Skeletal muscle tissue (tissue), 4 donors: ENCODE measurements around the gene C17orf75. TPM values are rescaled to one million over a fixed set of nuclear protein-coding genes. Genes with fewer than 3 reads are reported as not detected.
"Not testable (repeated sequence)": the region's sequence is repeated elsewhere in the genome, so short reads cannot be mapped to it uniquely, and the experiment has no call there.

Source experiments
- H3K27ac ChIP-seq: one replicate; pipeline ENCODE4 v1.7.0; 2013; ENCODE audit warnings: mild to moderate bottlenecking, low read depth, low read length, inconsistent platforms
- H3K27me3 ChIP-seq, 3 donors: one replicate each; pipeline ENCODE4 v1.7.0; 2013; ENCODE audit warnings: low read length in 3 of 3; ENCODE audit not compliant: control insufficient read depth in 3 of 3, insufficient read depth in 3 of 3
- H3K36me3 ChIP-seq, 3 donors: one replicate each; pipeline ENCODE4 v1.7.0; 2013; ENCODE audit warnings: low read length in 3 of 3; ENCODE audit not compliant: control insufficient read depth in 3 of 3, insufficient read depth in 3 of 3
- H3K4me1 ChIP-seq, 3 donors: one replicate each; pipeline ENCODE4 v1.7.0; 2013; ENCODE audit warnings: low read length in 3 of 3, mild to moderate bottlenecking in 3 of 3; ENCODE audit not compliant: control insufficient read depth in 3 of 3, insufficient read depth in 3 of 3
- H3K4me3 ChIP-seq, 3 donors: one replicate each; pipeline ENCODE4 v1.7.0; 2013; ENCODE audit warnings: low read length in 3 of 3
- H3K9ac ChIP-seq, 3 donors: one replicate each; pipeline ENCODE4 v1.7.0; 2013; ENCODE audit warnings: low read length in 3 of 3, mild to moderate bottlenecking in 3 of 3, moderate library complexity in 2 of 3, low read depth in 1 of 3
- H3K9me3 ChIP-seq, 3 donors: one replicate each; pipeline ENCODE4 v1.7.0; 2013; ENCODE audit warnings: low read length in 3 of 3; ENCODE audit not compliant: control insufficient read depth in 3 of 3
- total RNA-seq: library from RNA; depleted of rRNA; stranded (reverse); fragments of >200 nt; gene quantifications from one replicate; pipeline ENCODE4 v1.2.3, GENCODE V29; 2014
- donor health status: Osteomylitis.

The C17orf75 gene
- total RNA-seq, 1 donor from 2014 or later = 20.4 TPM

GRCh38 chr17:32361270-32361669 lies 19.3 kb upstream of the C17orf75 start:
- no peaks in the 10 kb centered on the region for H3K9me3 ChIP-seq
- peaks cover 41 to 77% (median 76%) of the 10 kb centered on the region in 3 donors for H3K36me3 ChIP-seq
- no peak overlapping the region for H3K9ac ChIP-seq
- H3K27ac ChIP-seq = no peak overlapping the region
- peaks cover 0 to 3% (median 2%) of the 10 kb centered on the region in 3 donors for H3K4me1 ChIP-seq
- no peak overlapping the region for H3K4me3 ChIP-seq
- no peaks in the 10 kb centered on the region for H3K27me3 ChIP-seq

- Histone ChIP-seq H3K9ac (no peak overlapping the region), H3K27ac (no peak overlapping the region), H3K9me3 (no peaks in the 10 kb centered on the region), H3K36me3 (peaks cover 27 to 55% (median 53%) of the 10 kb centered on the region in 3 donors), H3K27me3 (no peaks in the 10 kb centered on the region), H3K4me3 (no peak overlapping the region), H3K4me1 (peaks cover 25 to 35% (median 29%) of the 10 kb centered on the region in 3 donors)
These were observed 15.6 kb upstream of the C17orf75 start for GRCh38 chr17:32357615-32358014.

GRCh38 chr17:32356750-32357149 lies 14.8 kb upstream of the C17orf75 start:
- no peak overlapping the region for H3K27ac ChIP-seq
- H3K36me3 ChIP-seq = peaks cover 27 to 49% (median 45%) of the 10 kb centered on the region in 3 donors
- H3K27me3 ChIP-seq = no peaks in the 10 kb centered on the region
- H3K9me3 ChIP-seq = no peaks in the 10 kb centered on the region
- H3K9ac ChIP-seq = no peak overlapping the region
- no peak overlapping the region for H3K4me3 ChIP-seq
- H3K4me1 ChIP-seq = peaks cover 29 to 40% (median 35%) of the 10 kb centered on the region in 3 donors

GRCh38 chr17:32356378-32356743 lies 14.4 kb upstream of the C17orf75 start:
- H3K4me3 ChIP-seq = peak overlapping the region in 1 of 3 donors; percentile 33
- H3K4me1 ChIP-seq = peaks cover 33 to 43% (median 38%) of the 10 kb centered on the region in 3 donors
- H3K36me3 ChIP-seq = peaks cover 26 to 47% (median 41%) of the 10 kb centered on the region in 3 donors
- no peak overlapping the region for H3K9ac ChIP-seq
- H3K27ac ChIP-seq = no peak overlapping the region
- no peaks in the 10 kb centered on the region for H3K9me3 ChIP-seq
- H3K27me3 ChIP-seq = no peaks in the 10 kb centered on the region

GRCh38 chr17:32355649-32356377 lies 13.8 kb upstream of the C17orf75 start:
- Histone ChIP-seq H3K36me3 (peaks cover 20 to 41% (median 35%) of the 10 kb centered on the region in 3 donors), H3K4me1 (peaks cover 33 to 44% (median 38%) of the 10 kb centered on the region in 3 donors), H3K27me3 (no peaks in the 10 kb centered on the region), H3K9ac (peak overlapping the region in 1 of 3 donors; percentile 7), H3K9me3 (no peaks in the 10 kb centered on the region), H3K4me3 (peak overlapping the region in 1 of 3 donors; percentile 33), H3K27ac (no peak overlapping the region)

GRCh38 chr17:32352734-32353133 lies 10.8 kb upstream of the C17orf75 start:
- not testable (repeated sequence) for H3K9me3 ChIP-seq, H3K9ac ChIP-seq, H3K27ac ChIP-seq, H3K27me3 ChIP-seq
- peaks cover 7 to 23% (median 12%) of the 10 kb centered on the region in 3 donors for H3K36me3 ChIP-seq
- H3K4me3 ChIP-seq = peak overlapping the region in 2 of 3 donors; percentile 46 to 48
- peaks cover 38 to 47% (median 42%) of the 10 kb centered on the region in 3 donors for H3K4me1 ChIP-seq

GRCh38 chr17:32350666-32351418 lies 8.9 kb upstream of the C17orf75 start:
- H3K4me3 ChIP-seq = peak overlapping the region; percentile 95 to 100 (median 99)
- peaks cover 35 to 41% (median 38%) of the 10 kb centered on the region in 3 donors for H3K4me1 ChIP-seq
- H3K27ac ChIP-seq = peak overlapping the region; percentile 100
- H3K27me3 ChIP-seq = no peaks in the 10 kb centered on the region
- H3K9ac ChIP-seq = peak overlapping the region; percentile 98 to 100 (median 100)
- peaks cover 5 to 13% (median 12%) of the 10 kb centered on the region in 3 donors for H3K36me3 ChIP-seq
- H3K9me3 ChIP-seq = no peaks in the 10 kb centered on the region

- Histone ChIP-seq H3K4me1 (peaks cover 28 to 34% (median 30%) of the 10 kb centered on the region in 3 donors), H3K9me3 (no peaks in the 10 kb centered on the region), H3K36me3 (peaks cover 5 to 12% (median 6%) of the 10 kb centered on the region in 3 donors), H3K27ac (peak within 1 kb of the TSS; percentile 100), H3K9ac (peak within 1 kb of the TSS; percentile 98 to 100 (median 100)), H3K27me3 (no peaks in the 10 kb centered on the region), H3K4me3 (peak within 1 kb of the TSS; percentile 95 to 100 (median 99))
These were observed 8.1 kb upstream of the C17orf75 start, which contains the start of gene ZNF207 for GRCh38 chr17:32349854-32350665. Gene ZNF207 (plus strand): TSS chr17:32350157. CDS start chr17:32350286, 129 bp downstream.

GRCh38 chr17:32349503-32349853 lies 7.5 kb upstream of the C17orf75 start:
- H3K27ac ChIP-seq = peak overlapping the region; percentile 100
- peaks cover 22 to 29% (median 25%) of the 10 kb centered on the region in 3 donors for H3K4me1 ChIP-seq
- H3K4me3 ChIP-seq = peak overlapping the region; percentile 95 to 100 (median 99)
- H3K9ac ChIP-seq = peak overlapping the region; percentile 98 to 100 (median 100)
- no peaks in the 10 kb centered on the region for H3K27me3 ChIP-seq
- H3K9me3 ChIP-seq = no peaks in the 10 kb centered on the region
- peaks cover 3 to 9% (median 5%) of the 10 kb centered on the region in 3 donors for H3K36me3 ChIP-seq
